Glomerular visceral epithelial cell (primary cell): ENCODE measurements around the gene TROAP.
A peak's percentile ranks its signal among the peaks of the same experiment; 100 is the strongest.
"Not testable (repeated sequence)": the region's sequence is repeated elsewhere in the genome, so short reads cannot be mapped to it uniquely, and the experiment has no call there.

Source experiments
- DNase-seq: peaks from one replicate; pipeline ENCODE4 v3.0.0-alpha.2; 2016; ENCODE audit errors: extremely low spot score

TROAP gene

GRCh38 chr12:49367381-49368239, 44.6 kb downstream of the TROAP start, which contains the start of gene SPATS2:
Gene SPATS2, plus strand, starts transcription at chr12:49367462. Its CDS starts 93,551 bp downstream, at chr12:49461013.
- peak; percentile 43 for DNase-seq

GRCh38 chr12:49368240-49368600, 45.2 kb downstream of the TROAP start:
- no peak for DNase-seq

GRCh38 chr12:49369411-49370145, 46.5 kb downstream of the TROAP start:
- peak; percentile 42 for DNase-seq

- no peak for DNase-seq
These were observed 47.5 kb downstream of the TROAP start for GRCh38 chr12:49370539-49370938.

- DNase-seq = no peak
These were observed 52.4 kb downstream of the TROAP start for GRCh38 chr12:49375406-49375805.

GRCh38 chr12:49377386-49377785, 54.3 kb downstream of the TROAP start:
- no peak for DNase-seq

GRCh38 chr12:49380184-49380583, 57.1 kb downstream of the TROAP start:
- DNase-seq = not testable (repeated sequence)
